NCI-H2196 treated with DMSO at 0.1 percent for 48 hours (cell line): ENCODE measurements around the gene CLSTN3.

ENCODE experiments used
- DNase-seq: peaks from one replicate; lab custom pipeline; 2025; ENCODE audit not compliant: unreplicated experiment; lab: John Stamatoyannopoulos, UW

CLSTN3 gene

GRCh38 chr12:7188562-7189397 is 58.6 kb downstream of the CLSTN3 start:
- peak; percentile 35 for DNase-seq

DNA sequence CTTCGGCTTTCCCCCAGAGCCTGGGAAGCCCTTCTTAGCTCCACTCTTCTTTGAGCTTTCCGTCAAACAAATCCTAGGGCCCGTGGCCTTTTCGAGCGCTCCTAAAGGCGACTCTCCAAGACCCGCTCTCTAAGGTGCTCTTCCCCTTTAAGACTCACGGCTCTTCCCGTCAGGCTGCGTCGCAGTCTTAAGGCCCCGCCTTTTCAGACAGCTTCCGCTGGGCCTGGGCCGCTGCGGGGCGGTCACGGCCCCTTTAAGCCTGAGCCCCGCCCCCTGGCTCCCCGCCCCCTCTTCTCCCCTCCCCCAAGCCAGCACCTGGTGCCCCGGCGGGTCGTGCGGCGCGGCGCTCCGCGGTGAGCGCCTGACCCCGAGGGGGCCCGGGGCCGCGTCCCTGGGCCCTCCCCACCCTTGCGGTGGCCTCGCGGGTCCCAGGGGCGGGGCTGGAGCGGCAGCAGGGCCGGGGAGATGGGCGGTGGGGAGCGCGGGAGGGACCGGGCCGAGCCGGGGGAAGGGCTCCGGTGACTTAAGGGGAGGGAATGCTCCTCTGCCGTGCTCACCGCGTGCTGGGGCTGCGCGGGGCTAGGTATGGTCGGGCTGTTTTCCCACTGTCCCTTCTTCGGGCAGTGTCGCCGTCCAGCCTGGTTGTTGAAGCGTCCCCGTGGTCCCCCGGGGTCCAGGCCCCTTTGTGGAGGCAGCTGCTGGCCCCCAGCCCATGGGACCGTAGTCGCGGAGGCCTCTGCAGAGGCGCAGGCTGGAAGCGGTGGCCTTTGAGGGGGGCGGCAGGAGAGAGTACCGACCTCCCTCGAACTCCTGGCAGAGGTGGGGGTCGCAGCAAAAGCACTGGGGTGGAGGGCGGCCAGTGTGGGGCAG is 59.5 kb downstream of the CLSTN3 start, which contains the start of gene PEX5:
PEX5 (plus strand) TSS at position 289 of the 870 bp plus-strand sequence. CDS start 692 bp downstream, outside the sequence.
- peak; percentile 38 for DNase-seq

GRCh38 chr12:7190268-7191055 is 60.3 kb downstream of the CLSTN3 start:
- DNase-seq: no peak

DNA sequence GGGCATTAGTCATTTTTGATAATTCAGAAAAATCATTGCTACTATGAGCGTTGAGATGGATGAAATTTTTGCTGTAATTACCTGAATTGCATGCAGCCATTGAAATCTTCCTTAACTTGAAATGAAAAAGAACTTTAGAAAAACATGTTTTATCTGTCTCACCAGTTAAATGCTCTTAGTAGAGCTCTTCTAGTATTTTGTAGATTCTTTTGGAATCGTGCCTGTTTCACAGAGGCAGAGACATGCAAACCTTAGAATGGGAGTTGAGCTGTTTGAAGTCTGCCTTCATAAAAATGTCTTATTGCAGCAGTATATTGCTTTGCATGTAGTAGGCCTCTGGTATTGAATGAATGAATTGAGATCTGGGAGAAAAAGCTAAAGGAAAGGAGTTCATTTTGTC is 63.5 kb downstream of the CLSTN3 start:
- no peak for DNase-seq

- DNase-seq: no peak
Measured at GRCh38 chr12:7197841-7198240, 67.7 kb downstream of the CLSTN3 start.

- DNase-seq: no peak
Measured at GRCh38 chr12:7203109-7203508, 72.9 kb downstream of the CLSTN3 start.

- DNase-seq: no peak
Measured at GRCh38 chr12:7205091-7205490, 74.9 kb downstream of the CLSTN3 start.

DNA sequence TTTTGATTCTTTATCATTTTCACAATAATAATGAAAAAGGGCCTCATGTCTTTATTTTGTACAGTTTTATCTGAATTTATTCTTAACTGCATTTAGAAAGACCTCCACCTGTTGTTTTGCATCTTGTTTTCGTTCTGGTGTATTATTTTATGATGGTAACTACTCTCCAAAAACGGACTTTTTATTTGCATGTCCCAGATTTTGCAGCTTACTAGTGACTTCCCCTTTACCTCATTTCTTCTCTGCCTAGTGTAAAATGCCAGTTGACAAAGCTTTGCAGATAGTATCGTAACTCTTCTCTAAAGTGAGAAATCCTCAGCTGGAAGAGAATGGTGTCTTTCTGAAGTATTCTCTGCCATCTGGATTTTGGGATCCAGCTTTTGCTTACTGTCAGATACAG is 76.5 kb downstream of the CLSTN3 start:
- no peak for DNase-seq

DNA sequence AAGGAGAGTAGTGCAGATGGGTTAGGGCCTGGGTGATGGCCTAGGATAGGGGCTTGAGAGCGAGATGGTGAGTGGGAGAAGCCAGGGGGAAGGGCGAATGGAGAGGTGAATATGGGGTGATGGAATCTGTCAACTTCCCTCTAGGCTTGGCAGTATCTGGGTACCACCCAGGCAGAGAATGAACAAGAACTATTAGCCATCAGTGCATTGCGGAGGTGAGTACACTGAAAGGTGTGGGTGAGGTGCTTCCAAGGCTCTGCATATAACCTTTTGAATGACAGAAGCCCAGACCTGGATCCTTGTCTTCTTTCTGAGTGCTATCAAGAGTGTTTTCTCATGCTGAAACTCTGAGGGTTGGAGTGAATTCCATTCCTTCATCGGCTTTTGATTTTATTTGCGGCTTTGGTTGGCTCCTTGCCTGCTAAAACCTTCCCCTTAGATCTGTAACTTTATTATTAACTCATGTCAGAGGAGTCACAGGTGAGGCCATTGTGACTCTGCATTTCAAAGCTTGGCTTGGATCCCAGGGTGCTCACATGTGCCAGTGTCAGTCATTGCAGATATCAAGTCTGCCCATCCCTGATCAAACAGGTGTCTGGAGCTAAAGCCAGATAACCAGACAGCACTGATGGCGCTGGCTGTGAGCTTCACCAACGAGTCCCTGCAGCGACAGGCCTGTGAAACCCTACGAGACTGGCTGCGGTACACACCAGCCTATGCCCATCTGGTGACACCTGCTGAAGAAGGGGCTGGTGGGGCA is 77.9 kb downstream of the CLSTN3 start:
- no peak for DNase-seq
